ENCODE results near the gene XAB2. TPM values are rescaled to one million over a fixed set of nuclear protein-coding genes. Genes with fewer than 3 reads are reported as not detected.

Gene XAB2
- total and polyA plus RNA-seq, 2 donors (not counting 3 experiments of a cell fraction or from before 2014, with no cell fraction given): 37.3 to 47.6 TPM

- Histone ChIP-seq H3K79me2 (ENCODE audit: control insufficient read depth, insufficient read depth, low read length) (peaks cover 2% of the 10 kb centered on the region), H2AFZ (ENCODE audit: low read depth, low read length) (no peak overlapping the region), H3K4me3 (replicated peaks in 1 of 3; ENCODE audit: insufficient read depth in 1 of 3, low read depth in 1 of 3, low read length in 3 of 3) (no peak overlapping the region), H3K9me1 (replicated peaks; ENCODE audit: control insufficient read depth, extremely low read depth, insufficient read depth, low read length) (no peaks in the 10 kb centered on the region), H4K20me1 (replicated peaks; ENCODE audit: control insufficient read depth, extremely low read depth, insufficient read depth, low read length) (no peaks in the 10 kb centered on the region), H3K9me3 (replicated peaks; ENCODE audit: control insufficient read depth, insufficient read depth, low read length) (no peaks in the 10 kb centered on the region), H3K4me1 (ENCODE audit: control insufficient read depth, extremely low read depth, insufficient read depth, low read length) (peaks cover 8% of the 10 kb centered on the region), H3K9ac (replicated peaks; ENCODE audit: extremely low read depth, insufficient read depth, low read length) (no peak overlapping the region), H3K4me2 (ENCODE audit: insufficient read depth, low read length) (no peak overlapping the region), H3K27me3 (ENCODE audit: control insufficient read depth in 2 of 2, insufficient read depth in 2 of 2, low read length in 2 of 2) (no peaks in the 10 kb centered on the region), H3K27ac (ENCODE audit: insufficient read depth, low read depth, low read length) (no peak overlapping the region), H3K36me3 (ENCODE audit: control insufficient read depth in 2 of 2, extremely low read depth in 1 of 2, insufficient read depth in 2 of 2, low read length in 2 of 2) (peaks cover 0 to 4% of the 10 kb centered on the region in 2 experiments)
- DNase-seq (ENCODE audit: low read depth, low spot score) (no peak), FAIRE-seq (no peak)
- ChIA-PET CTCF (interaction anchor here (0.7 kb wide), 2 partner anchors 45 to 68 kb away, joined by 3 read pairs; partner anchors contain the start of gene TRAPPC5), POLR2A (no interaction called here)
- dilution Hi-C loops (cut with MboI; ENCODE audit: extremely low pct_ligation_motif_present, low sequenced_read_pairs) (no loop called here), intact Hi-C loops (cut with micrococcal nuclease) (no loop called here)
- TF ChIP-seq POLR2A (IDR thresholded peaks at IDR 0.05; ENCODE audit: low read depth, low read length) (no peak), CTCF (IDR thresholded peaks at IDR 0.05; ENCODE audit: extremely low read depth in 1 of 2, insufficient read depth in 1 of 2, low read depth in 1 of 2, low read length in 2 of 2) (no peak)
- BruUV-seq (replicated peaks): no TSS peak
Measured at GRCh38 chr19:7635670-7636069, 6.3 kb upstream of the XAB2 start.

- Histone ChIP-seq H3K4me3 (replicated peaks in 1 of 3; ENCODE audit: insufficient read depth in 1 of 3, low read depth in 1 of 3, low read length in 3 of 3) (no peak within 1 kb of the TSS), H3K9me1 (replicated peaks; ENCODE audit: control insufficient read depth, extremely low read depth, insufficient read depth, low read length) (no peaks in the 10 kb centered on the region), H2AFZ (ENCODE audit: low read depth, low read length) (no peak within 1 kb of the TSS), H3K9me3 (replicated peaks; ENCODE audit: control insufficient read depth, insufficient read depth, low read length) (no peaks in the 10 kb centered on the region), H4K20me1 (replicated peaks; ENCODE audit: control insufficient read depth, extremely low read depth, insufficient read depth, low read length) (no peaks in the 10 kb centered on the region), H3K4me2 (ENCODE audit: insufficient read depth, low read length) (no peak within 1 kb of the TSS), H3K27ac (ENCODE audit: insufficient read depth, low read depth, low read length) (no peak within 1 kb of the TSS), H3K79me2 (ENCODE audit: control insufficient read depth, insufficient read depth, low read length) (peaks cover 18% of the 10 kb centered on the region), H3K4me1 (ENCODE audit: control insufficient read depth, extremely low read depth, insufficient read depth, low read length) (peaks cover 17% of the 10 kb centered on the region), H3K9ac (replicated peaks; ENCODE audit: extremely low read depth, insufficient read depth, low read length) (no peak within 1 kb of the TSS), H3K27me3 (ENCODE audit: control insufficient read depth in 2 of 2, insufficient read depth in 2 of 2, low read length in 2 of 2) (no peaks in the 10 kb centered on the region), H3K36me3 (ENCODE audit: control insufficient read depth in 2 of 2, extremely low read depth in 1 of 2, insufficient read depth in 2 of 2, low read length in 2 of 2) (peaks cover 0 to 4% of the 10 kb centered on the region in 2 experiments)
- FAIRE-seq: no peak
- BruUV-seq (replicated peaks): no TSS peak
- ChIA-PET CTCF (interaction anchor here (0.6 to 1.6 kb wide), 2 partner anchors 65 to 369 kb away, joined by 3 to 6 read pairs; no protein-coding TSS in a partner anchor), POLR2A (interaction anchor here (0.6 kb wide), 1 partner anchor 305 kb away, joined by 5 read pairs; no protein-coding TSS in a partner anchor)
- dilution Hi-C loops (cut with MboI; ENCODE audit: extremely low pct_ligation_motif_present, low sequenced_read_pairs) (no loop called here), intact Hi-C loops (cut with micrococcal nuclease) (no loop called here)
- TF ChIP-seq CTCF (IDR thresholded peaks at IDR 0.05; ENCODE audit: extremely low read depth in 1 of 2, insufficient read depth in 1 of 2, low read depth in 1 of 2, low read length in 2 of 2) (no peak), MYC (IDR thresholded peaks at IDR 0.05; ENCODE audit: low read depth, low read length) (no peak), MAX (IDR thresholded peaks at IDR 0.05; ENCODE audit: insufficient read depth, insufficient read length) (no peak), POLR2AphosphoS5 (IDR thresholded peaks at IDR 0.05; ENCODE audit: insufficient read depth, low read depth, low read length) (no peak), FOS (IDR thresholded peaks at IDR 0.05; ENCODE audit: borderline replicate concordance, insufficient read depth, low read length) (no peak), JUN (IDR thresholded peaks at IDR 0.05; ENCODE audit: borderline replicate concordance, insufficient read depth, insufficient read length, low read depth) (no peak), EZH2 (IDR thresholded peaks at IDR 0.05; ENCODE audit: borderline replicate concordance, low read depth, low read length, severe bottlenecking) (no peak), GATA2 (IDR thresholded peaks at IDR 0.05; ENCODE audit: insufficient read depth, insufficient read length, low read depth, low read length) (no peak)
- DNase-seq (ENCODE audit: low read depth, low spot score): no peak
Measured at GRCh38 chr19:7633698-7634097, 4.4 kb upstream of the XAB2 start, which contains the start of gene PCP2. TSS of gene PCP2 (minus strand) at chr19:7633719. CDS start at chr19:7633457, 262 bp downstream.

All from endothelial cell of umbilical vein (primary cell).